HEK293T (cell line): ENCODE data around the gene IL17C.

Experiments used
- BHLHE40 ChIP-seq: fragments of 450-650 bp; IDR thresholded peaks from 2 replicates; pipeline ENCODE4 v1.6.1; 2016; ENCODE audit warnings: mild to moderate bottlenecking, moderate library complexity, borderline replicate concordance
- ELF4 ChIP-seq: fragments of 450-650 bp; IDR thresholded peaks from 2 replicates; pipeline ENCODE4 v1.6.1; 2017; ENCODE audit warnings: antibody characterized with exemption
- FOXM1 ChIP-seq: fragments of 450-650 bp; IDR thresholded peaks from 2 replicates; pipeline ENCODE4 v1.6.1; 2017; ENCODE audit warnings: mild to moderate bottlenecking, borderline replicate concordance
- HDGF ChIP-seq: fragments of 450-650 bp; IDR thresholded peaks from 2 replicates; pipeline ENCODE4 v1.6.1; 2017; ENCODE audit warnings: antibody characterized with exemption, borderline replicate concordance
- NFRKB ChIP-seq: fragments of 450-650 bp; IDR thresholded peaks from 2 replicates; pipeline ENCODE4 v1.6.1; 2016; ENCODE audit warnings: mild to moderate bottlenecking, moderate library complexity
- SP1 ChIP-seq: fragments of 450-650 bp; IDR thresholded peaks from 2 replicates; pipeline ENCODE4 v1.6.1; 2017
- TARDBP ChIP-seq: fragments of 450-650 bp; IDR thresholded peaks from 2 replicates; pipeline ENCODE4 v1.6.1; 2016
- ZNF384 ChIP-seq: fragments of 450-650 bp; IDR thresholded peaks from 2 replicates; pipeline ENCODE4 v1.6.1; 2016

DNA sequence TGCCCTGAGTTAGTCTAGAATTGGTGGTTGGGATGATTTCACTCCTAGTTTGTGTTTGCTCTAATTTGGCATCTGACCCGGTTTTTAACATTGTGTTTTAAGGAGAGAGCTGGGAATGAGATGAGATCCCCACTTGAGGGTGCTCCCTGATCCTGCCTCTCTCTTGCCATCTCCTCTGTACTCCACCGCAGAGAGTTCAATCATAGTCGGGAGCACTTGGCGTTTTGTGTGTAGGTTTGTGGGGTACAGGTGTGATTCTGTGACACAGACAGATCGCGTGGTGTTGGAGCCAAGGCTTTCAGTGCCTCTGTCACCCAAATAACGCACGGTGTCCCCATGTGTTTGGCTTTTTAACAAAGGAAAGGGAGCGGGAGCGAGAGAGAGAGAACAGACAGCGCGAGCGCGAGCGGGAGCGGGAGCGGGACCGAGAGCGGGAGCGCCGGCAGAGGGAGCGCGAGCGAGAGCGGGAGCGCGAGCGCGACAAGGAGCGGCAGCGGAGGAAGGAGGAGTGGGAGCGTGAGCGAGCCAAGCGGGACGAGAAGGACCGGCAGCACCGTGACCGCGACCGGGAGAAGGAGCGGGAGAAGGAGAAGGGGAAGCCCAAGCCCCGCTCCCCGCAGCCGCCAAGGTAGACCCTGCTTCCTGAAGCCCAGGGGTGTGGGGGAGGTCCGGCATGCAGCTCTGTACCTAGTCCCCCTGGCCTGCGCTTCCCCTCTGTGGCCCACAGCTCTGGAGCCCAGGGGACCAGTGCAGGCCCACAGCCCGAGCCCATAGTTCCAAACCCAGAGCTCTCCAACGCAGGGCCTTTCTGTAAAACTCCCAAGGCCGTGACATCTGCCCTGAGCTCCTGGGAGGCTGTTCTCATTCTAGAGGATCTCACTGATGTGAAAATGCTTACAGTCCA, 27.2 kb upstream of the IL17C start:
- TF ChIP-seq NFRKB = no peak
- no peak for TF ChIP-seq SP1
- TF ChIP-seq BHLHE40 = no peak
- TF ChIP-seq TARDBP = no peak
- TF ChIP-seq HDGF = no peak
- TF ChIP-seq ELF4 = no peak
- no peak for TF ChIP-seq ZNF384
- TF ChIP-seq FOXM1 = no peak
